Fibroblast of skin of scalp (primary cell): ENCODE data around the gene CUL3.

Experiments used
- DNase-seq: peaks from one replicate; pipeline ENCODE4 v3.0.0-alpha.2; 2013

The CUL3 gene

DNA sequence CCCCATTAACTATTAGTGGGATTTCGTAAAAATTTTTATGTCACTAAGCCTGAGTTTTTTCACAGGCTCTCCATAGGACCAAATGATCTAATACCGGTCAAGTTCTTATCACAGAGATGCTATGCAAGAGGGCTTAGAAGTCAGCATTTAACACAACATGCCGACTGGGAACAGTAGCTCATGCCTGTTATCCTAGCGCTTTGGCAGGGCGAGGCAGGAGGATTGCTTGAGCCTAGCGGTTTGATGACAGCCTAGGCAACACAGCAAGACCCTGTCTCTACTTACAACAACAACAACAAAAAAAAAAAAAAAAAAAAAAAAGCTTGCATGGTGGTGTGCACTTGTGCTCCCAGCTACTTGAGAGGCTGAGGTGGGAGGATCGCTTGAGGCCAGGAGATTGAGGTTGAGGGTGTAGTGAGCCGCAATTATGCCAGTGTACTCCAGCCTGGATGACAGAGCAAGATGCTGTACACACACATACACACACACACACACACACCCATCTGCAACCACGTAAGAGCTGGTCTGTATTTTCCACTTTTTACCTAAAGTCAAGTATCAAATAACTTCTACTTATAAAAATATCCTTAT is 115.7 kb downstream of the CUL3 start:
- no peak for DNase-seq

DNA sequence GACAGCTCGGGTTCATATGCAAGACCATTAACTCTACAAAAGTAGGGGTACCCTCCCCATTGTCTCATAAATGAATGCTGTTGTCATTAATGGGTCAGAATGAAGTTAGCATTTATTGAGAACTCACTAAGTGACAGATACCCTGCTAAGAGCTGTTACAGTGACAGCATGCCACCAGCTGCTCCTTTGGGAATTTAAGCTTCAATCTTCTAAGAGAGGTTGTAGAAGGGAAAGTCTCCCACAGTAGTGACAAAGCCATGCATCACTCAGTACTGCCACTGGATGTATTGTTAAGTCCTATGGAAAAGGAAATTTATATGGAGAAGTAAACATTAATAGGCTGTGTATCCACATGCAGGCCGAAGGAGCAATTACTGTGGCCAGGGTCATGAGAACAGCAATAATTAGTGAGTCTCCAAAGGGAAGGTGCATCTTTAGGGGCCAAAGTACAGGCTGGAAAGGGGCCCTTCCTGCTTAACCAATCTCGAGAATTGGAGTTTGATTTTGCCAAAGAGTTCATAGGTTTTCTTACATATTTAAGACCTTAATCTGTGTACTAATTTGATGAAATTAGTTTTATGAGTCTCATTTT is 118.8 kb downstream of the CUL3 start:
- no peak for DNase-seq

DNA sequence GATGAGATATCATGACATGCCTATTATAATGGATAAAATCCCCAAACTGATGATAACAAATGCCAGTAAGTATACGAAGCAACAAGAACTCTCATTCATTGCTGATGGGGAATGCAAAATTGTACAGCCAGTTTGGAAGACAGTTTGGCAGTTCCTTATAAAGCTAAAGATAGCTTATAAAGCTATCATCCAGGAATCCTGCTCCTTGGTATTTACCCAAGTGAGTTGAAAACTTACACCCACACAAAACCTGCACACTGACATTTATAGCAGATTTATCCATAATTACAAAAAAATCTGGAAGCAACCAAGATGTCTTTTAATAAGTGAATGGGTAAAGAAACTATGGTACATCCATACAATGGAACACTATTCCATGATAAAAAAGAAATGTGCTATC is 123.8 kb downstream of the CUL3 start:
- DNase-seq: no peak

DNA sequence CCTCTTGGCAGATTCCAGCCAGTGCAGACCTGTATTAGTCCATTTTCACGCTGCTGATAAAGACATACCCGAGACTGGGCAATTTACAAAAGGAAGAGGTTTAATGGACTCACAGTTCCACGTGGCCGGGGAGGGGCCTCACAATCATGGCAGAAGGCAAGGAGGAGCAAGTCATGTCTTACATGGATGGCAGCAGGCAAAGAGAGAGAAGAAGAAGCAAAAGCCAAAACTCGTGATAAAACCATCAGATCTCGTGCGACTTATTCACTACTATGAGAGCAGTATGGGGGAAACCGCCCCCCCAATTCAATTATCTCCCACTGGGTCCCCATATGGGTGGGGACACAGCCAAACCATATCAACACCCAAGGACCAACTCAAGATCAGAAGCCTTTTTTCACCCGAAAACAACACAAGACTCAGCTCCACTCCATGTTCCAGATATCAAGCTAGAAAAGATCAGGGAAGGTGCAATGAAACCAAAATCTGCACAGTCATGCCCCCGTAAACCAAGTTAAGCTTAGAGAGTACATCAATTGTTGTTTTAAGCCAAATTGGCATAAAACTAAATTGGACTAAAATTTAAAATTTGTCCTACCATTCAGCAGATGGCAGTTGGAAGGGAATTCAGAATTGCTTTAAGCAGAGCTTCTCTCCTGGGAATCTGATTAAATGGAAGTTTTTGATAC is 127.6 kb downstream of the CUL3 start:
- no peak for DNase-seq

DNA sequence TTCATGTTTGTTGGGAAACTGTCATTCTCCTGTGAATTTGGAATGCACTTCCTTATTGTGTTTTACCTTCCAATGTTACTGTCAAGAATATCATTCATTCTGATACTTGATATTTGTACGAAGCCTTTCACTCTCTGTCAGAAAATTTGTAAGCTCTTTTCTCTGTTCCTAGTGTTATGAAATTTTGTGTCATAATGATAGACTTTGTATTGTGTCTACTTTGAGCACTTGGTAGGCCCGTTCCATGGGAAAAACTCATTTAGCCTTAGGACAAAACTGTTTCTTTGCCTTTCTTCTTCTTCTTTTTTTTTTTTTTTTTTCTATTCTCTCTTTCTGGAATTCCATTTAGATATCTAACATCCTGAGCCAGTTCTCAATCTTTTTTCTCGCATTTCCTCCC is 131.3 kb downstream of the CUL3 start:
- DNase-seq: no peak

DNA sequence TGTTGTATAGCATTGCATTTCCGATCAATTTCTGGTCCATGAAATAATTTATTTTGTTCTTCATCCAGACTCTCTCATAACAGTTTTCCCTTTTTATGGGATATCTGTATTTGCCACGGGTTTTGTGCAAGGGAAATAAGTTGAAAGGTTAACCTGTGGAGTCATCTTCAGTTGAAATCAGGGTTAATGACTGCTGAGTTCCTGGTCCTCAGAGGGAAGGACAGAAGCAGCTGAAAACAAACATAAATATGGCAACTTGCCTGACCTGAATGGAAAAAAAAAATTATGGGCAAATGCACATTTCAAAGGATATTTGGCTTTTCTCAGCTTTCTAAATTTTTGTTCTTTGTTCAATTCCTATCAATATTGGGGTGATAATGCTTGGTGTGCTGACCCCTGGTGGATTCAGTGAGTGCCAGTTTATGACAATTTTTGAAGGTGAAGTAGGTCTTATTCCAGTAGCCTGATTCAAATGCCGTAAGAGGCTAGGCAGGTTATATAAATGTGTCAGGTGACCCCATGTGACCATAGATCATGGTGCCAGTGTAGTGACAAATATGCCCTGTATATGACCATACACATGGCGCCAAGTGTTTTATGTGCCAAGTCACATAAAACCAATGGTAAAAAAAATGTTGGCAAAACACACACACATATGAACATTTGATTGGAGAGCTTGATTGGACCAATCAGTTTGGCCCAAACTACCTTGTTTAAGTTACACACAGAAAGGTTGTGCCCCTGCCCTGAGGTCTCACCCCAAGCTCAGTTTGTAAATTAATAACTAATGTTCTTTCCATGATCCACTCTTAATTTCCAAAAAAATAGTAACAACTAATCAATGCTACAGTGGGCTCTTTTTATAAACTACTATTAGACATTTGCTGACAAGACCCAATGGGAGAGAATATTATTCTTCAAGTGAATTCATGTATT is 135.7 kb downstream of the CUL3 start:
- peak; percentile 27 for DNase-seq

DNA sequence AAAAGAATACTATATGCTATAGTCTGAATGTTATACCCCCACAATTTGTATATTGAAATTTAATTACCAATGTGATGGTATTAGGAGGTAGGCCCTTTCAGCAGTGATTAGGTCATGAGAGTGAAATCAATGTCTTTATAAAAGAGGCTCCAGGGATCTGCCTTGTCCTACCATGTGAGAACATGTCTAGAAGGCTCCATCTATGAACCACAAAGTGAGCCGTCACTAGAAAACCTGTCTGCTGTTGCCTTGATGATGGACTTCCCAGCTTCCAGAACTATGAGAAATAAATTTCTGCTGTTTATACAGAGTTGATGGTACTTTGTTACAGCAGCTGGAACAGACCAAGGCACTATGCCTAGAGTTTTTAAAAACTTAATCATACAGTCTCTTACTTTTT is 136.9 kb downstream of the CUL3 start:
- no peak for DNase-seq

DNA sequence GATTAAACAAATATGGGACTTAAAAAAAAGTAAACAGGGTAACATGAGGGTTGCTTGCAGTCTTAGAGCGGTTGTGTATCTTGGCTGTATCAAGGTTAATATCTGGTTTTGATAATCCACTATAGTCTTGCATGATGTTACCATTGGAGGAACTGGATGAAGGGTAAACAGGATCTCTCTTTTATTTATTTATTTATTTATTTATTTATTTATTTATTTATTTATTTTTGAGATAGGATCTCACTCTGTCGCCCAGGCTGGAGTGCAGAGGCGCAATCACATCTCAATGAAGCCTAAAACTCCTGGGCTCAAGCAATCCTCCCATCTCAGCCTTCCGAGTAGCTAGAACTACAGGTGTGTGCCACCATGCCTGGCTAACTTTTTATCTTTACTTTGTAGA is 140.4 kb downstream of the CUL3 start:
- DNase-seq: no peak

DNA sequence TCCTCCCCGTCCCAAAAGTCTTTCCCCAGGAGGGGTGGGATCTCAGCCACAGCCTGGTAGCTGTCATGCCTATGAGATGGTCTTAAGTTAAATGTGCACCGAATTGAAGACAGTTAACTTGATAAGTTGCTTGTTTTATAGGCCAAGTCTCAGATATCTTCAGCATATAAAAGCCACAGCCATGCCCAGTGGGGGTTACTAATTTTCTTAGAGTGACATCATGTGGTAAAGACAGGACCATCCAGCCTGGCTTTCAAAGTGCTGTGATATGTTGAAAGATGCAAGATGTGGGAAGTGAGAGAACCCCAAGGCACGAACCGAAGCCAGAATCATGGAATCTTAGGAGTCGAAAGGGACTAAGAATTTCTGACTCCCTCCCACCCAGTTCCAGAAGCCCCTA is 141.1 kb downstream of the CUL3 start:
- DNase-seq: peak; percentile 73

DNA sequence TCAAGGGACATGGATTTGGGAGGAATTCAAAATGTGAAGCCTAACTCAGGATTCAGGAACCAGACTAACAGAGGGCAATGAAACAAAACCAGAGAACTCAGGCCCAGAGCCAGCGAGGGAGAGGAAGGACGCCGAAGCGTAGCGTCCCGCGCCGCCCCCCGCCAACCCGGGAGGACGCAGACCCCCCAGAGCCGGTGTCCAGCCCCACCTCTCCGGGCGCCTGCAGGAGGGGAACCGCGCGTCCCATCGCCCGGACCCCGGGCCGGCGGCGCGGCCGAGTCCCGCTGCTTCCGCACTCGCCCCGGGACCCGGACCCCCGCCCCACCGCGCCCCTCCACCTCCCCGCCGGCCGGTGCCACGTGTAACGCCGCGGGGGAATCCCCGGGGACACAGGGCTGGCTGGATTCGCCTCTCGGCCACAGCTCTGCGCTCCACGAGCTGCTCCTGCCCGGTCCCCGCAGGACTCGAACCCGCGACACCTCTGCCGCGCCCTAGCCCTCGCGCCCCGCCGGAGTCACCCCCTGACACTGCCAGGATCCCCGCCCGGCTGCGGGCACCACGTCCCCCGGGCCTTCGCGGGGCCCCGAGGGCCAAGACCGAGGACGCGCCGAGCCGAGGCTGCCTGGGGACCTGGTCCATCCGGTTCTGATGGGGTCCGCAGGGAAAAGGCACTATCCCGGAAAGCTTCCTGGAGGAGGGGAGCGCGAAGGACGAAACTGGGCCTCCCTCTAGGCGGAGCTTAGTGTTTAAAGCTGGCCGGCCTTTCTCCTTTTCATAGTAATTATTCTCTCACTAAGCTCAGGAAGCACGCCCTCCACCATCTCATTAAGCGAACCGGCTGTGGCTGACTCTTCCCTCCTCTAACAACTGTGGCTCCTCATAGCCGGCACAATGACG is 142.8 kb downstream of the CUL3 start:
- peak; percentile 27 for DNase-seq

DNA sequence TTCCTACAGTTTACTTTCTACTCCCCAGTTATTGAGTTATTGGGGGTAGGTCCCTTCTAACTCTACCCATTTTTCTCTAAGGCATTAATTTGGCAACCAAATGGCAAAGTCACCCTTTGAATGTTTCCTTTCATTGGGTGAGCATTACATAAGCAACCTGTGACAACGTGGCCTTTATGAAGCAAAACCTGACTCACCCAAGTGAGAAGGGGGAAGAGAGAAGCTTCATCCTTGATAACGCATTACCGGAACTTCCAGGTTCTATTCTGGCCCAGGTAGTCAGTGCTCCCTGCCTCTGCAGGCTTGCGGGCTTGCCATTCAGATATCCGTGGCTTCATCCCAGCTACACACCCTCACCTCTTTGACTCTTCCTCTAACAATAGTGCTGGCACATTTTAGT is 144.2 kb downstream of the CUL3 start:
- DNase-seq: no peak

DNA sequence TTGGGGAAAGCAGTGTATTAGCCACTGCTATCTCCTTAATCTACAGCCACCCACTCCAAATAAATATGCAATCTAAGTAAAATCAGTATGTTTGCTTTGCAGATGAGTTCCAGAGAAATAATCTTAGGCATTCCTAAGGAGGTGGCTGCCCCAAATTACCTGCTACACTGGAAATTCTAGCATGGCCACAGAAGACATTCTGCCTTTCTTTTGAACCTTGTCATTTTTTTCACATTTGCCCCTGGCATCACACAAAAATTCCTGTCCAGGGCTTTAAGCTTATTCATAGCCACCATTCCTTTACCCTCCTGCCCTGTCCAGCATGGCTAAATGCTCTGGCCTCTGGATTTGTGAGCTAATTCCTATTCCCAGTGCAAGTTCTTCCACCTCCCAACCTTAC is 146.4 kb downstream of the CUL3 start:
- DNase-seq: no peak

DNA sequence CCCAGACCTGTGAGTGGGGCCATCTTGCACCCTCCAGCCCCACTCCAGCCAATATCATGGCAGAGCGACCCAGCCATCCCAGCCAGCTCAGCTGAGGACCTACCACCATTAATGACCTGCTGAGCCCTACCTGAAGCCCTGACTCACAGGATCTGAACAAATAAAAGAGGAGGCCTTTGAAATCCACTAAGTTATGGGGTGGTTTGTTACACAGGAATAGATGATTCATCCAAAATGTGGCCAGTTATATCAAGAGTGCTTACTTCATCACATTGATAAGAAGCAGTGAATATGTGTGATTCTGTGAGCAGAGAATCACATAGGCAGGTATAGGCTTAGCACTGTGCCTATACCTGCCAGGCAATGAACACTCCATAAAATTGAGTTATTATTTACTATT is 148.5 kb downstream of the CUL3 start:
- no peak for DNase-seq

DNA sequence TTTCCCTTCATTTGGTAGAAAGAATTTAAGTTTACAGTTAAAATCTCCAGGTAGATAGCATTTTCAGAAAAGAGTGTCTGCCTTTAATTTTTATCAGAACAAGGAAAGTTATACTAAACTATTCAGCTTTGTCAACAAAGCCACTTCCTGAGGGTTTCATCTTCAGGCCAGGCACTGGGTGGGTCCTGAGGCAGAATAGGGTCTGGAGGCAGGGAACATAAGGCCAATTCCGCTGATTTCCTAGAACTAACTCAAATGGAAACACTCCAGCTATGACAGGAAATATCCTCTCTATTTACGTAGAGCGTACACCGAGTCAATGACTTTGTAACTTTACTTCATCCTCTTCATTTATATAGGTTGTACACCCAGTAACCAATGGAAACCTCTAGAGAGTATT is 150.5 kb downstream of the CUL3 start:
- DNase-seq: no peak

DNA sequence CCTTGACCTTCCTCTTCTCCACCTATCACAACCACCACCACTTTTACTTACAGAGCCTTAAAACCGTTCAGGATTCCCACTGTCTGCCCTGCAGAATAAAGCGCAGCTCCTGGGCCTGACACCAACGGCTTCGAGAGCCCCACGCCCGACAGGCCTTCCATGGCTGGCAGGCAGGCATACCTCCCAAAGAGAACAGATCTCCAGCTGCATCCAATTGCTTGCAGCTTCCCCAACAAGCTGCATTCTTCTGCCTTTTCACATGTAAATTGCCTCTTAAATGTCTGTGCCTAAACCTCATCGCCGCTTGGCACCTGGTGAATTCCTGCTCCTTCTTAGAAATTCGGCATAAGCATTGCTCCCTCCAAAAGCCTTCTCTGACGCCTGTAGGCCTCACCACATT is 151.7 kb downstream of the CUL3 start:
- no peak for DNase-seq

DNA sequence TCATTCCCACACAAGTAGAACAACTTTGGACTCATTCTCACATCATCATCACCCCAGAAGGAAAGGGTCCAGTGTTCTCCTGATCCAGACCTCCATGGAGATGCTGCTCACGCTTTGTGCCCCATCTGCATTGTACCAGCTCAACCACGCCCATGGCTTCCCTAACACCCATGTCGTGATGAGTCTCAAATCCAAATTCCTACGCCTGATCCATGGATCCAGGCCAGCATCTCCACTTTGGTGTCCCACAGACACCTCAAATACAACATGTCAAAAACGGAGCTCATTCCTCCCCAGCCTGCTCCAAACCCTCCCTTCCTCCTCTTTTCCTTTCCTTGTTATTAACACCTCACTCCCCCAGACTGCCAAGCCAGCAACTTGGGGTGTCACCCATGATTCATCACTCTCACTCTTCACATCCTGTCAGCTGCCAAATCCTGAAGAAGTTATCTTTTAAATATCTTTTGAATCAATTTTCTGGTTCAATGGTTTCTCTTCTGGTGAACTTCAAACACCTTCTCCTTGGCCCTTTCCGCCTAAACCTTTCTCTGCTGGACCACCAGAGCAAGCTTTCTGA is 153.1 kb downstream of the CUL3 start:
- no peak for DNase-seq

DNA sequence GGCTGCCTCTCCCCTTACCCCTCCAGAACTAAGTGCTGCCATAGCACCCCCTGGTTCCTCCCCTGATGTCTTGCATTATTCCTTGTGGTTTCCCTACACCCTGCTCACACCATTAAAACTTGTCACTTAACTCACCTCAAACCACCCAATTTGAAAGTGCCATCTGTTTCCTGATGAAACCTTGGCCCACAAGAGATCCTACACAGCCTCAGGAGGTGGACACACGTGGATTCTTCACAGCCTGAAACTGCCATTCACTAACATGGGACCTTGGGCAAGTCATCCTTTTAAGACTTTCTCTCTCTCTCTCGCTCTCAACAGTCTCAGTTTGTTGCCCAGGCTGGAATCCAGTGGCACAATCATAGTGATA is 155.7 kb downstream of the CUL3 start:
- DNase-seq: no peak

DNA sequence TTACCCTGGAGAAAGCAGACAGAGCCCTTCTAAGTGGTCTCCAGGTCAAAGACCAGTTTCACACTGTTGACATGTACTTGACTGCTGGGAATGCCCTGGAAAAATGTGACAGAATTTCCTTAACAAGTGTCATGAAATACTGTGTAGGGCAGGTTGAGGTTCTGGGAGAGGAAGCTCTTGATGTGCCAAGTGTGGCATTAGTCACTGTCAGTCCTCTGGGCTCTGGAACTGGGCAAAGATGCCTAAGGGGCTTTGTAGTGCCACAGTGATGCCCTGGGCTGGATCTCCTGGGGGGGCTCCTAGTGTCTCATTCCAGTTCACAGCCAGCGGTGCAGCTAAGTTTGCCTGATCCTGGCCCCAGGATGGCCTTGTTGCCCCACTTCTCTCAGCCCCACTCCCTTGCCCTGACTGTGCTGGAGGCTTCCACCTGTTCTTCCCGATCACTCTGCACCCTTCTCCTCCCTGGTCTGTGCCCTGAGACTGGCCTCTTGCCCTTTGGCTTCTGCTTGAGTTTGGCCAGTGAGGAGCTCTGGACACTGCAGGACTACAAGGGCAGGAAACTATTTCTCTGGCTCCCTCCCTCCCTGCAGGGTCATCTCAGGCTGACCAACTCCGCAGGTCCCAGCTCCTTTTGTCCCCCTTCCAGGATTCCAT is 156.2 kb downstream of the CUL3 start:
- no peak for DNase-seq

DNA sequence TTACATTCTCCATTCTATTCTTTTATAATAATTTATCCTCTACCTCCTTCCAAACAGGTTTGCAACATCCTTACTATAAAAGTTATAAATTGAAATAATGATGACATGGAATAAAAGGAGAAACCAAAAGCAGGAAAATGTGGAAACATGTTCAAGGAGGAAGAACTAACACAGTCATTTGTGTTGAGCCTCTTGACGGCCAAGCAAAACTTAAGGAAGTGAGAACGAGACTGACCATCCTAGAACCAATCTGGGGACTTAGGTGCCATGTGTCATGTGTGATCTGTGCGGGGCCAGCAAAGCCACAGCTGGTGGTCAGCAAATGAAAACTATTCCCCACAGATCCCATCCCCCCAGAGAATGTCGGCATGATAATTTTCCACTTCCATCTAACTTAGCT is 157.7 kb downstream of the CUL3 start:
- DNase-seq: no peak

DNA sequence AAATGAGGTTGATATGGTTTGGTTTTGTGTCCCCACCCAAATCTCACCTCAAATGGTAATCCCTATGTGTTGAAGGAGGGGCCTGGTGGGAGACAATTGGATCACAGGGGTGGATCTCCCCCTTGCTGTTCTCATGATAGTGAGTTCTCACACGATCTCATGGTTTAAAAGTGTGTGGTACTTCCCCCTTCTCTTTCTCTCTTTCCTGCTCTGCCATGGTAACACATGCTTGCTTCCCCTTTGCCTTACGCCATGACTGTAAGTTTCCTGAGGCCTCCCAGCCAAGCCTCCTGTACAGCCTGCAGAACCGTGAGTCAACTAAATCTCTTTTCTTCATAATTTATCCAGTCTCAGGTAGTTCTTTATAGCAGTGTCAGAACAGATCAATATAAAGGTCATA is 158.5 kb downstream of the CUL3 start:
- DNase-seq: no peak

DNA sequence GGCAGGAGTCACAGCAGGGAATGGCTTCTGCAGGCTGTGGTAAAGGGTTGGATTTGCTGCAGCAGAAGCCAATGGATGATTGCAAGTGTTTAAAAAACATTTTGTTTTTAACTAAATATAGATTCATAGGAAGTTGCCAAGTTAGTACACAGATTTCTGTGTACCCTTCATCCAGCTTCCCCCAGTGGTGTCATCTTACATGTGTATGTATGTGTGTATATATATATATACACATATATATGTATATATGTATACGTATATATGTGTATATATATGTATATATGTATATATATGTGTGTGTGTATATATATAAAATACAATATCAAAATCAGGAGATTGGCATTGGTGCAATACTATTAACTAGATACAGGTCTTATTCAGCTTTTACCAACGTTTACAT is 164.1 kb downstream of the CUL3 start:
- DNase-seq: no peak
